GM12873 (cell line): Measurements from ENCODE around the gene FBXL15.

ENCODE experiments used
- CTCF ChIP-seq: IDR thresholded peaks from 2 replicates; pipeline ENCODE4 v1.5.1; 2012; ENCODE audit warnings: low read depth, mild to moderate bottlenecking, moderate library complexity, low read length, control low read depth; ENCODE audit not compliant: insufficient read depth; ENCODE audit errors: missing control alignments

FBXL15 gene

GRCh38 chr10:102421757-102422512, 1.3 kb downstream of the FBXL15 start:
- no peak for TF ChIP-seq CTCF

GRCh38 chr10:102422545-102423129, 2.0 kb downstream of the FBXL15 start:
- peak; percentile 74 for TF ChIP-seq CTCF

GRCh38 chr10:102423372-102423968, 2.8 kb downstream of the FBXL15 start:
- TF ChIP-seq CTCF, result no peak

DNA sequence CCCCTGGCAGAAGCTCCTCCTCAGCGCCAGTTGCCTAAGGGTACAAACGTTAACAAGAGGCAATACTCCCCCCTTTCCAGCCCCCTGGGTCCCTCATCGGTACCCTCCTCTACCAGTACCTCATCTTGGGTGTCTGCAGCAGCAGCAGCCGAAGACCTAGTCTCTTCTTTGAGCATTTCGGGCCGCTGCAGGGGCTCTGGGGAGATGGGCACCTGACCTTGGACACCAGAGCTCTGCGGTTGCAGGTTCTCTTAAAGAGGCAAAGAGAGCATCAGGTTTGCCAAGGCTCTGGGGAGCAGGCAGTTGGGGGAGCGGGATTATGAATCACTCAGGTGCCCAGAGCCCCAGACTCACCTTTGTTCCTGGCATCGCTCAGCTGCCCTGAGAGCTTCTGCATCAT, 3.5 kb downstream of the FBXL15 start:
- no peak for TF ChIP-seq CTCF

GRCh38 chr10:102424916-102425315, 4.3 kb downstream of the FBXL15 start:
- TF ChIP-seq CTCF, result no peak

- no peak for TF ChIP-seq CTCF
Observed at GRCh38 chr10:102425444-102425843, 4.8 kb downstream of the FBXL15 start.

- no peak for TF ChIP-seq CTCF
Observed at GRCh38 chr10:102426803-102427287, 6.2 kb downstream of the FBXL15 start.
